ENCODE measurements around the gene ELP4. TPM values are rescaled to one million over a fixed set of nuclear protein-coding genes. Genes with fewer than 3 reads are reported as not detected.

The ELP4 gene
- total RNA-seq, 1 experiment from 2014 or later, result 19.4 TPM

GRCh38 chr11:31816468-31817053, 307.0 kb downstream of the ELP4 start:
- ATAC-seq (no peak), DNase-seq (no peak)
- no peaks in the 10 kb centered on the region for H3K27me3 ChIP-seq (ENCODE audit: low read length)
- H3K9me2 ChIP-seq (replicated peaks; ENCODE audit: low read length), result no peaks in the 10 kb centered on the region
- no peaks in the 10 kb centered on the region for H3K9me3 ChIP-seq (ENCODE audit: low read length)
- CTCF ChIA-PET, result no interaction called here
- POLR2A ChIA-PET (ENCODE audit: unreplicated experiment), result no interaction called here
- no peaks in the 10 kb centered on the region for H4K20me1 ChIP-seq (ENCODE audit: low read length)
- no peaks in the 10 kb centered on the region for H3F3A ChIP-seq (ENCODE audit: low read length, unreplicated experiment)
- H3K79me2 ChIP-seq (ENCODE audit: low read length), result no peaks in the 10 kb centered on the region
- H3K4me1 ChIP-seq (ENCODE audit: insufficient read depth, low read length), result peaks cover 27% of the 10 kb centered on the region
- H3K36me3 ChIP-seq (ENCODE audit: low read depth, low read length), result no peaks in the 10 kb centered on the region
- peak overlapping the region; percentile 37; the same call in 1 of the 2 replicates for H3K4me3 ChIP-seq (ENCODE audit: low read length)
- H3K4me2 ChIP-seq (ENCODE audit: low read length), result peak overlapping the region; percentile 41; the same call in 1 of the 2 replicates
- H3K9ac ChIP-seq (ENCODE audit: low read length), result no peak overlapping the region
- no TSS peak for BruUV-seq (replicated peaks)
- intact Hi-C loops (cut with micrococcal nuclease), result no loop called here
- TF ChIP-seq CTCF (conservative IDR thresholded peaks at IDR 0.05; ENCODE audit: low read depth, low read length) (no peak), EZH2phosphoT487 (IDR thresholded peaks at IDR 0.05; ENCODE audit: borderline replicate concordance, low read length) (no peak), EZH2 (IDR thresholded peaks at IDR 0.05; ENCODE audit: low read length, unreplicated experiment) (no peak)
- H3K27ac ChIP-seq (ENCODE audit: low read length), result no peak overlapping the region
- H2AFZ ChIP-seq (ENCODE audit: low read length), result no peak overlapping the region

GRCh38 chr11:31817054-31817620, 307.6 kb downstream of the ELP4 start:
- no peak overlapping the region for H2AFZ ChIP-seq (ENCODE audit: low read length)
- no peak overlapping the region for H3K27ac ChIP-seq (ENCODE audit: low read length)
- no peak for DNase-seq
- no peaks in the 10 kb centered on the region for H3K9me2 ChIP-seq (replicated peaks; ENCODE audit: low read length)
- POLR2A ChIA-PET (ENCODE audit: unreplicated experiment), result no interaction called here
- no peaks in the 10 kb centered on the region for H3F3A ChIP-seq (ENCODE audit: low read length, unreplicated experiment)
- TF ChIP-seq EZH2 (IDR thresholded peaks at IDR 0.05; ENCODE audit: low read length, unreplicated experiment) (no peak), EZH2phosphoT487 (IDR thresholded peaks at IDR 0.05; ENCODE audit: borderline replicate concordance, low read length) (no peak), CTCF (conservative IDR thresholded peaks at IDR 0.05; ENCODE audit: low read depth, low read length) (no peak)
- no peaks in the 10 kb centered on the region for H3K27me3 ChIP-seq (ENCODE audit: low read length)
- CTCF ChIA-PET, result no interaction called here
- ATAC-seq, result no peak
- H3K4me2 ChIP-seq (ENCODE audit: low read length), result no peak overlapping the region
- no peak overlapping the region for H3K9ac ChIP-seq (ENCODE audit: low read length)
- BruUV-seq (replicated peaks), result no TSS peak
- H3K9me3 ChIP-seq (ENCODE audit: low read length), result no peaks in the 10 kb centered on the region
- H3K79me2 ChIP-seq (ENCODE audit: low read length), result no peaks in the 10 kb centered on the region
- no peaks in the 10 kb centered on the region for H3K36me3 ChIP-seq (ENCODE audit: low read depth, low read length)
- peaks cover 22% of the 10 kb centered on the region for H3K4me1 ChIP-seq (ENCODE audit: insufficient read depth, low read length)
- intact Hi-C loops (cut with micrococcal nuclease), result no loop called here
- no peak overlapping the region for H3K4me3 ChIP-seq (ENCODE audit: low read length)
- H4K20me1 ChIP-seq (ENCODE audit: low read length), result no peaks in the 10 kb centered on the region

GRCh38 chr11:31817621-31818424, 308.3 kb downstream of the ELP4 start:
- no peaks in the 10 kb centered on the region for H3K9me3 ChIP-seq (ENCODE audit: low read length)
- no peak for ATAC-seq
- ChIA-PET POLR2A (ENCODE audit: unreplicated experiment) (no interaction called here), CTCF (no interaction called here)
- no peak overlapping the region for H3K4me3 ChIP-seq (ENCODE audit: low read length)
- H3K4me1 ChIP-seq (ENCODE audit: insufficient read depth, low read length), result peaks cover 15% of the 10 kb centered on the region
- no peaks in the 10 kb centered on the region for H3K36me3 ChIP-seq (ENCODE audit: low read depth, low read length)
- no peaks in the 10 kb centered on the region for H3F3A ChIP-seq (ENCODE audit: low read length, unreplicated experiment)
- H3K9ac ChIP-seq (ENCODE audit: low read length), result no peak overlapping the region
- no peaks in the 10 kb centered on the region for H3K27me3 ChIP-seq (ENCODE audit: low read length)
- intact Hi-C loops (cut with micrococcal nuclease), result no loop called here
- H3K79me2 ChIP-seq (ENCODE audit: low read length), result no peaks in the 10 kb centered on the region
- H3K4me2 ChIP-seq (ENCODE audit: low read length), result no peak overlapping the region
- no peak overlapping the region for H2AFZ ChIP-seq (ENCODE audit: low read length)
- no peak for TF ChIP-seq CTCF (conservative IDR thresholded peaks at IDR 0.05; ENCODE audit: low read depth, low read length)
- no peak for TF ChIP-seq EZH2phosphoT487 (IDR thresholded peaks at IDR 0.05; ENCODE audit: borderline replicate concordance, low read length)
- TF ChIP-seq EZH2 (IDR thresholded peaks at IDR 0.05; ENCODE audit: low read length, unreplicated experiment), result no peak
- DNase-seq, result no peak
- H3K9me2 ChIP-seq (replicated peaks; ENCODE audit: low read length), result no peaks in the 10 kb centered on the region
- no TSS peak for BruUV-seq (replicated peaks)
- no peak overlapping the region for H3K27ac ChIP-seq (ENCODE audit: low read length)
- H4K20me1 ChIP-seq (ENCODE audit: low read length), result no peaks in the 10 kb centered on the region

Measured in PC-3 (cell line).